Measurements from ENCODE around the gene THAP12.

THAP12 gene

GRCh38 chr11:76392870-76393269 lies 11.9 kb upstream of the THAP12 start:
- H3K36me3 Mint-ChIP-seq (ENCODE audit: low read depth) = no peaks in the 10 kb centered on the region
- H3K4me1 Mint-ChIP-seq (ENCODE audit: low read depth) = no peaks in the 10 kb centered on the region
- no peaks in the 10 kb centered on the region for H3K27me3 Mint-ChIP-seq
- H3K9me3 Mint-ChIP-seq = no peaks in the 10 kb centered on the region
- no peak overlapping the region for H3K4me3 Mint-ChIP-seq
- no peak overlapping the region for H3K27ac Mint-ChIP-seq

- Mint-ChIP-seq H3K9me3 (no peaks in the 10 kb centered on the region), H3K27ac (no peak overlapping the region), H3K4me3 (no peak overlapping the region), H3K36me3 (ENCODE audit: low read depth) (no peaks in the 10 kb centered on the region), H3K27me3 (no peaks in the 10 kb centered on the region), H3K4me1 (ENCODE audit: low read depth) (no peaks in the 10 kb centered on the region)
Observed at GRCh38 chr11:76391811-76392475, 11.0 kb upstream of the THAP12 start.

GRCh38 chr11:76391021-76391420 lies 10.1 kb upstream of the THAP12 start:
- H3K4me1 Mint-ChIP-seq (ENCODE audit: low read depth) = no peaks in the 10 kb centered on the region
- no peaks in the 10 kb centered on the region for H3K27me3 Mint-ChIP-seq
- H3K9me3 Mint-ChIP-seq = no peaks in the 10 kb centered on the region
- no peaks in the 10 kb centered on the region for H3K36me3 Mint-ChIP-seq (ENCODE audit: low read depth)
- H3K4me3 Mint-ChIP-seq = no peak overlapping the region
- H3K27ac Mint-ChIP-seq = no peak overlapping the region

- H3K36me3 Mint-ChIP-seq (ENCODE audit: low read depth) = no peaks in the 10 kb centered on the region
- H3K27me3 Mint-ChIP-seq = no peaks in the 10 kb centered on the region
- H3K4me1 Mint-ChIP-seq (ENCODE audit: low read depth) = peaks cover 8% of the 10 kb centered on the region
- no peak overlapping the region for H3K27ac Mint-ChIP-seq
- no peak overlapping the region for H3K4me3 Mint-ChIP-seq
- H3K9me3 Mint-ChIP-seq = no peaks in the 10 kb centered on the region
Observed at GRCh38 chr11:76388408-76388807, 7.5 kb upstream of the THAP12 start.

GRCh38 chr11:76385903-76386302 lies 5.0 kb upstream of the THAP12 start:
- H3K4me1 Mint-ChIP-seq (ENCODE audit: low read depth) = peaks cover 28% of the 10 kb centered on the region
- no peaks in the 10 kb centered on the region for H3K36me3 Mint-ChIP-seq (ENCODE audit: low read depth)

GRCh38 chr11:76382209-76382608 lies 1.3 kb upstream of the THAP12 start:
- H3K36me3 Mint-ChIP-seq (ENCODE audit: low read depth) = no peaks in the 10 kb centered on the region
- H3K9me3 Mint-ChIP-seq = no peaks in the 10 kb centered on the region
- H3K27me3 Mint-ChIP-seq = no peaks in the 10 kb centered on the region
- H3K4me3 Mint-ChIP-seq = peak overlapping the region; percentile 90
- no peak overlapping the region for H3K27ac Mint-ChIP-seq
- peaks cover 58% of the 10 kb centered on the region for H3K4me1 Mint-ChIP-seq (ENCODE audit: low read depth)

More at GRCh38 chr11:76385903-76386302, 5.0 kb upstream of the THAP12 start:
- no peak overlapping the region for H3K4me3 Mint-ChIP-seq
- H3K27me3 Mint-ChIP-seq = no peaks in the 10 kb centered on the region
- no peak overlapping the region for H3K27ac Mint-ChIP-seq
- no peaks in the 10 kb centered on the region for H3K9me3 Mint-ChIP-seq

- peak overlapping the region; percentile 97 for H3K4me3 Mint-ChIP-seq
- no peaks in the 10 kb centered on the region for H3K27me3 Mint-ChIP-seq
- no peaks in the 10 kb centered on the region for H3K36me3 Mint-ChIP-seq (ENCODE audit: low read depth)
- peak overlapping the region; percentile 92 for H3K27ac Mint-ChIP-seq
- no peaks in the 10 kb centered on the region for H3K9me3 Mint-ChIP-seq
- peaks cover 74% of the 10 kb centered on the region for H3K4me1 Mint-ChIP-seq (ENCODE audit: low read depth)
Observed at GRCh38 chr11:76380159-76380976, 564 bp downstream of the THAP12 start.

- H3K27me3 Mint-ChIP-seq = no peaks in the 10 kb centered on the region
- H3K9me3 Mint-ChIP-seq = no peaks in the 10 kb centered on the region
- H3K4me3 Mint-ChIP-seq = peak overlapping the region; percentile 97
- H3K36me3 Mint-ChIP-seq (ENCODE audit: low read depth) = no peaks in the 10 kb centered on the region
- H3K27ac Mint-ChIP-seq = peak overlapping the region; percentile 92
- peaks cover 79% of the 10 kb centered on the region for H3K4me1 Mint-ChIP-seq (ENCODE audit: low read depth)
Observed at GRCh38 chr11:76379807-76380158, 1.1 kb downstream of the THAP12 start.

GRCh38 chr11:76376746-76377558 lies 4.0 kb downstream of the THAP12 start:
- Mint-ChIP-seq H3K4me3 (no peak overlapping the region), H3K4me1 (ENCODE audit: low read depth) (peaks cover 82% of the 10 kb centered on the region), H3K27me3 (no peaks in the 10 kb centered on the region), H3K27ac (no peak overlapping the region), H3K36me3 (ENCODE audit: low read depth) (no peaks in the 10 kb centered on the region), H3K9me3 (no peaks in the 10 kb centered on the region)

GRCh38 chr11:76371170-76371569 lies 9.8 kb downstream of the THAP12 start:
- peaks cover 79% of the 10 kb centered on the region for H3K4me1 Mint-ChIP-seq (ENCODE audit: low read depth)
- H3K4me3 Mint-ChIP-seq = peak overlapping the region; percentile 39

GRCh38 chr11:76369406-76369805 lies 11.5 kb downstream of the THAP12 start:
- Mint-ChIP-seq H3K27ac (no peak overlapping the region), H3K36me3 (ENCODE audit: low read depth) (peaks cover 16% of the 10 kb centered on the region), H3K4me3 (no peak overlapping the region), H3K9me3 (no peaks in the 10 kb centered on the region), H3K4me1 (ENCODE audit: low read depth) (peaks cover 72% of the 10 kb centered on the region), H3K27me3 (no peaks in the 10 kb centered on the region)

More at GRCh38 chr11:76371170-76371569, 9.8 kb downstream of the THAP12 start:
- H3K9me3 Mint-ChIP-seq = no peaks in the 10 kb centered on the region
- H3K27ac Mint-ChIP-seq = peak overlapping the region; percentile 82
- H3K27me3 Mint-ChIP-seq = no peaks in the 10 kb centered on the region
- H3K36me3 Mint-ChIP-seq (ENCODE audit: low read depth) = peaks cover 4% of the 10 kb centered on the region

GRCh38 chr11:76368490-76368889 lies 12.4 kb downstream of the THAP12 start:
- Mint-ChIP-seq H3K4me3 (no peak overlapping the region), H3K27ac (no peak overlapping the region), H3K9me3 (no peaks in the 10 kb centered on the region), H3K4me1 (ENCODE audit: low read depth) (peaks cover 66% of the 10 kb centered on the region), H3K36me3 (ENCODE audit: low read depth) (peaks cover 24% of the 10 kb centered on the region), H3K27me3 (no peaks in the 10 kb centered on the region)

GRCh38 chr11:76365038-76365679 lies 15.8 kb downstream of the THAP12 start:
- Mint-ChIP-seq H3K27ac (no peak overlapping the region), H3K9me3 (no peaks in the 10 kb centered on the region), H3K4me3 (no peak overlapping the region), H3K36me3 (ENCODE audit: low read depth) (peaks cover 38% of the 10 kb centered on the region), H3K4me1 (ENCODE audit: low read depth) (peaks cover 54% of the 10 kb centered on the region), H3K27me3 (no peaks in the 10 kb centered on the region)

- H3K27ac Mint-ChIP-seq = no peak overlapping the region
- no peaks in the 10 kb centered on the region for H3K27me3 Mint-ChIP-seq
- peaks cover 31% of the 10 kb centered on the region for H3K4me1 Mint-ChIP-seq (ENCODE audit: low read depth)
- peaks cover 57% of the 10 kb centered on the region for H3K36me3 Mint-ChIP-seq (ENCODE audit: low read depth)
- no peak overlapping the region for H3K4me3 Mint-ChIP-seq
- no peaks in the 10 kb centered on the region for H3K9me3 Mint-ChIP-seq
Observed at GRCh38 chr11:76362716-76363115, 18.2 kb downstream of the THAP12 start.
